HUES48 (cell line): Measurements from ENCODE around the gene SERPINB11.

Experiments used
- H3K27ac ChIP-seq: one replicate; pipeline ENCODE4 v1.7.0; 2013; ENCODE audit warnings: low read depth, low read length, inconsistent platforms
- H3K27me3 ChIP-seq: 2 replicates; pipeline ENCODE4 v1.6.1; 2013; ENCODE audit warnings: mild to moderate bottlenecking, low read length; ENCODE audit not compliant: control insufficient read depth, insufficient read depth
- H3K36me3 ChIP-seq: 2 replicates; pipeline ENCODE4 v1.6.1; 2013; ENCODE audit warnings: low read length; ENCODE audit not compliant: control insufficient read depth, insufficient read depth
- H3K4me1 ChIP-seq: 2 replicates; pipeline ENCODE4 v1.6.1; 2013; ENCODE audit warnings: mild to moderate bottlenecking, low read length; ENCODE audit not compliant: control insufficient read depth, insufficient read depth
- H3K4me3 ChIP-seq: 2 replicates; pipeline ENCODE4 v1.5.1; 2013; ENCODE audit warnings: mild to moderate bottlenecking, low read depth, low read length
- H3K9ac ChIP-seq: 2 replicates; pipeline ENCODE4 v1.6.1; 2013; ENCODE audit warnings: mild to moderate bottlenecking, low read depth, low read length, moderate library complexity
- H3K9me3 ChIP-seq: 2 replicates; pipeline ENCODE4 v1.6.1; 2013; ENCODE audit warnings: low read length; ENCODE audit not compliant: control insufficient read depth, insufficient read depth

SERPINB11 gene

GRCh38 chr18:63762518-63762917, 59.8 kb downstream of the SERPINB11 start:
- H3K9ac ChIP-seq, result no peak overlapping the region
- no peaks in the 10 kb centered on the region for H3K27me3 ChIP-seq
- H3K27ac ChIP-seq, result no peak overlapping the region
- no peaks in the 10 kb centered on the region for H3K4me1 ChIP-seq
- no peak overlapping the region for H3K4me3 ChIP-seq
- no peaks in the 10 kb centered on the region for H3K36me3 ChIP-seq
- H3K9me3 ChIP-seq, result peaks cover 12% of the 10 kb centered on the region

- no peak overlapping the region for H3K4me3 ChIP-seq
- H3K9ac ChIP-seq, result no peak overlapping the region
- no peaks in the 10 kb centered on the region for H3K36me3 ChIP-seq
- no peaks in the 10 kb centered on the region for H3K27me3 ChIP-seq
- peaks cover 9% of the 10 kb centered on the region for H3K9me3 ChIP-seq
- no peaks in the 10 kb centered on the region for H3K4me1 ChIP-seq
- H3K27ac ChIP-seq, result no peak overlapping the region
Observed at GRCh38 chr18:63763831-63764600, 61.3 kb downstream of the SERPINB11 start.

- Histone ChIP-seq H3K4me3 (no peak overlapping the region), H3K4me1 (no peaks in the 10 kb centered on the region), H3K9me3 (no peaks in the 10 kb centered on the region; the same call in 1 of the 2 replicates), H3K36me3 (no peaks in the 10 kb centered on the region), H3K27me3 (no peaks in the 10 kb centered on the region), H3K9ac (no peak overlapping the region), H3K27ac (no peak overlapping the region)
Observed at GRCh38 chr18:63765837-63766236, 63.1 kb downstream of the SERPINB11 start.
